ENCODE results near the gene DNAJC1. TPM values are rescaled to one million over a fixed set of nuclear protein-coding genes. Genes with fewer than 3 reads are reported as not detected.

DNAJC1 gene
- total and polyA plus RNA-seq, 2 of the 8 experiments (the other 6 are each of a cell fraction or from before 2014, with no cell fraction given) = 6.8 to 14.8 TPM

DNA sequence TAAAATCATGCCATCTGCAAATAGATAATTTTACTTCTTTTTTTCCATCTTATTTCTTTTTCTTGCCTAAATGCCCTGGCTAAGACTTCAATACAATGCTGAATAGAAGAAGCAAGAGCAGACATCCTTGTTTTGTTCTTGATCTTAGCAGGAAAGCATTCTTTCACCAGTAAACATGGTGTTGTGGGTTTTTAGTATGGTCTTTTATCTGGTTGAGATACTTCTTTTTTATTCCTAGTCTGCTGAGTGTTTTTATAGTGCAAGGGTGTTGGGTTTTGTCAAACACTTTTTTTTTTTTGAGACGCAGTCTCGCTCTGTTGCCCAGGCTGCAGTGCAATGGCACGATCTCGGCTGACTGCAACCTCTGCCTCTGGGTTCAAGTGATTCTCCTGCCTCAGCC is 232.3 kb downstream of the DNAJC1 start:
- no peak overlapping the region for H3K14ac ChIP-seq (ENCODE audit: insufficient read length)
- H2AFZ ChIP-seq (ENCODE audit: low read length) = no peak overlapping the region
- peaks cover 0 to 1% (median 0%) of the 10 kb centered on the region in 4 experiments; a peak in 1 of 7 replicates for H3K27me3 ChIP-seq (replicated peaks in 1 of 4; ENCODE audit: control insufficient read depth in 3 of 4, extremely low read depth in 1 of 4, insufficient read depth in 3 of 4, low read length in 3 of 4)
- H3K36me3 ChIP-seq (ENCODE audit: control insufficient read depth in 2 of 4, insufficient read depth in 4 of 4, low read length in 3 of 4) = no peaks in the 10 kb centered on the region
- no peaks in the 10 kb centered on the region for H3K4me1 ChIP-seq (replicated peaks in 1 of 4; ENCODE audit: control insufficient read depth in 3 of 4, insufficient read depth in 4 of 4, low read length in 3 of 4)
- H3K23me2 ChIP-seq (ENCODE audit: low read depth, low read length) = no peaks in the 10 kb centered on the region
- no peak overlapping the region for H3K56ac ChIP-seq (replicated peaks; ENCODE audit: insufficient read length, low read depth, low read length)
- no peak overlapping the region for H4K5ac ChIP-seq (ENCODE audit: insufficient read length, low read depth, low read length)
- no peak overlapping the region for H2BK15ac ChIP-seq (ENCODE audit: low read length)
- no peak for TF ChIP-seq RNF2 (IDR thresholded peaks at IDR 0.05; ENCODE audit: borderline replicate concordance, low read depth, low read length, missing control alignments, poor library complexity, severe bottlenecking)
- H2BK120ac ChIP-seq (replicated peaks; ENCODE audit: low read depth, low read length) = no peak overlapping the region
- no peaks in the 10 kb centered on the region for H4K20me1 ChIP-seq (replicated peaks in 1 of 2; ENCODE audit: control insufficient read depth in 1 of 2, insufficient read depth in 2 of 2, low read length in 2 of 2)
- no peak overlapping the region for H3K4ac ChIP-seq (replicated peaks; ENCODE audit: insufficient read length, low read depth, low read length)
- ChIA-PET CTCF (ENCODE audit: partially characterized antibody) (no interaction called here), POLR2A (ENCODE audit: partially characterized antibody) (no interaction called here)
- no peak overlapping the region for H3K9ac ChIP-seq (replicated peaks in 1 of 4; ENCODE audit: extremely low read depth in 1 of 4, low read depth in 3 of 4, low read length in 3 of 4)
- no peak overlapping the region for H2AK5ac ChIP-seq (ENCODE audit: low read depth, low read length)
- H2BK12ac ChIP-seq (ENCODE audit: low read depth, low read length) = no peak overlapping the region
- no peak overlapping the region for H2BK20ac ChIP-seq (ENCODE audit: low read length)
- no peak overlapping the region for H3K4me2 ChIP-seq (ENCODE audit: insufficient read depth in 1 of 2, low read depth in 2 of 2, low read length in 2 of 2)
- H4K8ac ChIP-seq (ENCODE audit: extremely low read depth, insufficient read depth, low read length) = no peak overlapping the region
- FAIRE-seq = no peak
- H3K18ac ChIP-seq (ENCODE audit: extremely low read depth, low read length) = no peak overlapping the region
- H2BK5ac ChIP-seq (ENCODE audit: low read depth, low read length) = no peak overlapping the region
- WGBS, 2 experiments (ENCODE audit: extremely low coverage in 1 of 2, insufficient coverage in 1 of 2, insufficient read length in 1 of 2, insufficient replicate concordance in 2 of 2, low coverage in 1 of 2, low lambda C conversion rate in 2 of 2, missing lambda C conversion rate in 1 of 2) = 77% methylated on average over 4 of the region's 4 CpGs; no CpG with 5 or more reads in 1 of the 2 experiments
- no peak overlapping the region for H3K23ac ChIP-seq (ENCODE audit: insufficient read length)
- H3K79me1 ChIP-seq (ENCODE audit: low read depth, low read length) = no peaks in the 10 kb centered on the region
- H3K4me3 ChIP-seq (ENCODE audit: extremely low read depth in 1 of 4, insufficient read depth in 2 of 4, low read depth in 3 of 4, low read length in 4 of 4) = no peak overlapping the region
- no peaks in the 10 kb centered on the region for H3K79me2 ChIP-seq (ENCODE audit: control insufficient read depth in 1 of 2, insufficient read depth in 2 of 2, low read length in 2 of 2)
- peaks cover 0 to 3% of the 10 kb centered on the region in 2 experiments; a peak in 1 of 4 replicates for H3K9me3 ChIP-seq (ENCODE audit: insufficient read depth in 2 of 2, low read depth in 1 of 2, low read length in 1 of 2)
- no peak overlapping the region for H4K91ac ChIP-seq (replicated peaks; ENCODE audit: insufficient read length, low read length)
- H3K27ac ChIP-seq (ENCODE audit: low read depth, low read length) = no peak overlapping the region
- DNase-seq (ENCODE audit: low read depth in 1 of 2, low spot score in 2 of 2) = no peak
